ENCODE measurements around the gene FGFRL1. TPM values are rescaled to one million over a fixed set of nuclear protein-coding genes. Genes with fewer than 3 reads are reported as not detected.

FGFRL1 gene
- total RNA-seq, 1 experiment from 2014 or later, result 4.6 TPM

DNA sequence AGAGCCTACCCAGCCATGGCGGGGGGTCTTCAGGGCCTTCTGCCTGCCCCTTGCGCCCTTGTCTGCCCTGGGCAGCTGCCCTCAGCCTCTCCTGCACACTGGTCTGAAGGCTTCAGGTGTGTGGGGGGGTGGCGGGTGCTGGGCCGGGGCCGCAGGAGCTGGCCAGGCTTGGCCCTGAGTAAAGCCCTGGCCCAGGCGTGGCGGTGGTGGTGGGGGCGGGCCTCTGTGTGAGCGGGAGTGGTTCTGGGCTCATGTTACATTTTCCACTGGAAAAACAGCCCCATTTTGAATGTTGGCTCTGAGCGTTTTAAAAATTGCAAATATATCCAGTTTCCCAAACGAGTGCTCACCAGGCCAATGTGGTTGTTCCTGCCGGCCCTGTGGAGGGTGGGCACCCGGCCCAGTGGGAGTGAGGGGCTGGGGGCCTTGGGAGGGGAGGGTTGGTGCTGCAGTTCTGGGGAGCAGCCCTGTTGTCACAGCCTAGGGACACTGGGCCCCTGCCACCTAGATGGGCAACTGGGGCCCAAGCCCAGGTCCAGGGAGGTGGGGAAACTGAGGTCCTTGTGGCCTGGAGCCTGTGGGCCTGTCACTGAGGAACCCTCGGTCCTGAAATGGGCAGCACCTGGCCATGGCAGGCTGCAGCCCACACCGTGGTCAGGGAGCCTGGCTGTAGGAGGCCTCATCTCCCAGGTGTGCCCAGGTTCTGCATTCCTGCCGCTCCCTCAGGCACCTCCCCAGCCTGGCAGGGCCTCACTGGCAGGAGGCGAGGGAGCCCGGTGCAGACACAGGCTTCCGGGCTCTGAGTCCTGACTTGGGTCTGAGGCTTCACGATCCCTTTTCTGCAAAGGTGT is 28.3 kb downstream of the FGFRL1 start:
- no peak for DNase-seq (ENCODE audit: low read depth)

DNA sequence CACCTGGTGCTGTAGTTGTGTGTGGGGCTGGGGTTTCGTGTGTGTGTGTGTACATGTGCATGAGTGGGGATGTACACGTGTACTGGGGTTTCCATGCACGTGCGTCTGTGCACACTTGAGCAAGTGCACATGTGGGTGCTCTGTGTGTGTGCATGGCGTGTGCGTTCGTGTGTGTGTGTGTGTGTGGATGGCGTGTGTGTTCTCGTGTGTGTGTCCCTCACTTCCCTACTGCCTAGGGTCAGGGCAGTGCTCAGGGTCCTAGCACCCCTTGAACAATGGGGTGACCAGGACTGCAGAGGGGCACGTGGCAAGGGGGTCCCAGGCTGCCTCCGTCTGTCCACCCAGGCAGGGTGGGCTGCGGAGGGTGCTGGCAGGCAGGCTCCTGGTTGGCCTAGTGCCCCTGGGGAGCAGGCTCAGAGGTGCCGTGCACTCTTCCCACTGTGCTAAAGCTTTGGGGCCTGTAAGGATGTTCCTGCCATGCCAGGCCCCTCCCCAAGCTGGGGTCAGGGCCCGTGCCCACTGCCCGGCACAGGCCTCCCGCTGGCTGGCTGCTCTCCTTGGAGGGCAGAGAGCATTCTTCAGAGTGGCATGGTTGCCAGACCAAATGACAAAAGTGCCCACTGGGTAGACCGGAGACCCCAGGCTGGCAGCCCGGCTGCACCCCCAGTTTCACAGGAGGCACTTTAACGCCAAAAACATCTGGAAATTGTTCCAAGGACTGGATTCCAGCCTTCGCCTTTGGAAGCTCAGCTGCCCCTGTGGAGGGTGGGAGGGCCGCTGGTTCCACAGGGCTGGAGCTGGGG is 29.1 kb downstream of the FGFRL1 start:
- DNase-seq (ENCODE audit: low read depth), result no peak

GRCh38 chr4:1041147-1041935 is 29.9 kb downstream of the FGFRL1 start:
- no peak for DNase-seq (ENCODE audit: low read depth)

DNA sequence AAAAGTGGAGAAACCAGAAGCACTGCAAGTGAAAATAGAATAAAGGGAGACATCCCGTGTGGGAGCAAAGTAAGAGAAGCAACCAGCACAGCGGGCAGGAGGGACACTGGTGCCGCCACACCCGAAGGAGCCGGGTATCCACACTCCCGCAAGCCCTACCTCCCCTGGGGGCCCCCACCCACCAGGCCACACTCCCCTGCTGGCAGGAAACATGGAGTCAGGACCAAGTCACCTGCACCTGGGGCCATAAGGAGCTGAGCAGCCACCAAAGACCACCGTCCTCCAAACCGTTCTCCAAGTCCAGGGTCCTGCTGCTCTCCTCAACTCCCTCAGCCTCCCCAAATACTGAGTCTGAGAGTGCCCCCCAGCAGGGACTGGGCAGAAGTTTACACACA is 30.5 kb downstream of the FGFRL1 start:
- no peak for DNase-seq (ENCODE audit: low read depth)

GRCh38 chr4:1042352-1043055 is 31.1 kb downstream of the FGFRL1 start:
- DNase-seq (ENCODE audit: low read depth), result no peak

DNA sequence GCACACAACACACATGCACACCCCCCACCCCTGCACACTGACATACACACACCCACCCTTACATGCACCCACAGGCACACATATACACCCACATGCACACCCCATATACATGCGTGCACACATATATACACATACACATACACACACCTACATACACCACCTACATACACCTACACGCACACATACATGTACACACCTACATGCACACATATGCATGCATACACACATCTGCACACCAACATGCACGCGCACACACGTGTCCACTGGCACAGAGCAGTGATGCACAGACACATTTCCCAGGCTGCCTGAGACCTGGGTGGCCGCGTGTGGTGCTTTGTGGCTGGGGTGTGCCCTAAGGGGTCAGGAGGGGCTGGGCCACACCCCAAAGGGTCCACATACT is 31.7 kb downstream of the FGFRL1 start:
- no peak for DNase-seq (ENCODE audit: low read depth)

- DNase-seq (ENCODE audit: low read depth), result peak; percentile 98
These were observed 32.4 kb downstream of the FGFRL1 start for GRCh38 chr4:1043651-1044468.

- DNase-seq (ENCODE audit: low read depth), result no peak
These were observed 33.2 kb downstream of the FGFRL1 start for GRCh38 chr4:1044469-1045192.

- no peak for DNase-seq (ENCODE audit: low read depth)
These were observed 33.8 kb downstream of the FGFRL1 start for GRCh38 chr4:1045193-1045594.

DNA sequence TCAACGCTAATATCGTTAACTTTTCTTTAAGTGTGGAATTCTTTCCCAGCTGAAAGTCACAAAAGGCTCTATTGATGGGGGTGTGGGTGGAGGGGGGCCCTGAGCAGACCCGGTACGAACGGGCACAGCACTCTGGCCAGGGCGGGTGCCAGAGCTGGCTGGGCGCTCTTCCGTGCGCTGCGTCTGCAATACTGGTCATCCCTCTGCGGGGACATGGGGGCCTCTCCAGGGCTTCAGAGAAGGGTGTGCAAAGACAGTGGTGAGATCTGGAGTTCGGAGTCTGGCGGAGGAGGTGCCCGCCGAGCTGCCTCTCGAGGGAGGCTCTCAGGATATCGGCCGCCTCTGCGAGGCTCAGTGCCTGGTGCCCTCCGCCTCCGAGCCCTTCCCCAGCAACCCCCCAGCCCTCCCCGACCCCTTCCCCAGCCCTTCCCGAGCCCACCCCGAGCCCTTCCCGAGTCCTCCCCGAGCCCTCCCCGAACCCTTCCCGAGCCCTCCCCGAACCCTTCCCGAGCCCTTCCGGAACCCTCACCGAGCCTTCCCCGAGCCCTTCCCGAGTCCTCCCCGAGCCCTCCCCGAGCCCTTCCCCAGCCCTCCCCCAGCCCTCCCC is 34.3 kb downstream of the FGFRL1 start:
- no peak for DNase-seq (ENCODE audit: low read depth)

DNA sequence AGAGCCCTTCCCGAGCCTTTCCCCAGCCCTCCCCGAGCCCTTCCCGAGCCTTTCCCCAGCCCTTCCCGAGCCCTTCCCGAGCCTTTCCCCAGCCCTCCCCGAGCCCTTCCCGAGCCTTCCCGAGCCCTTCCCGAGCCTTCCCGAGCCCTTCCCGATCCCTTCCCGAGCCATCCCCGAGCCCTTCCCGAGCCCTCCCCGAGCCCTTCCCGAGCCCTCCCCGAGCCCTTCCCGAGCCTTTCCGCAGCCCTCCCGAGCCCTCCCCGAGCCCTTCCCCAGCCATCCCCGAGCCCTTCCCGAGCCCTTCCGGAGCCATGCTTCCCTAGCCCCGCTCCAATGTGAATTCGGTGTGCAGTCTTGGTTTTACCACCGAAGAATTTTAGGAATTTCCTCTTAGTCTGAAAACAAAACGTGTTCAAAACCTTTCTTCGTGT is 35.2 kb downstream of the FGFRL1 start:
- peak; percentile 56 for DNase-seq (ENCODE audit: low read depth)

DNA sequence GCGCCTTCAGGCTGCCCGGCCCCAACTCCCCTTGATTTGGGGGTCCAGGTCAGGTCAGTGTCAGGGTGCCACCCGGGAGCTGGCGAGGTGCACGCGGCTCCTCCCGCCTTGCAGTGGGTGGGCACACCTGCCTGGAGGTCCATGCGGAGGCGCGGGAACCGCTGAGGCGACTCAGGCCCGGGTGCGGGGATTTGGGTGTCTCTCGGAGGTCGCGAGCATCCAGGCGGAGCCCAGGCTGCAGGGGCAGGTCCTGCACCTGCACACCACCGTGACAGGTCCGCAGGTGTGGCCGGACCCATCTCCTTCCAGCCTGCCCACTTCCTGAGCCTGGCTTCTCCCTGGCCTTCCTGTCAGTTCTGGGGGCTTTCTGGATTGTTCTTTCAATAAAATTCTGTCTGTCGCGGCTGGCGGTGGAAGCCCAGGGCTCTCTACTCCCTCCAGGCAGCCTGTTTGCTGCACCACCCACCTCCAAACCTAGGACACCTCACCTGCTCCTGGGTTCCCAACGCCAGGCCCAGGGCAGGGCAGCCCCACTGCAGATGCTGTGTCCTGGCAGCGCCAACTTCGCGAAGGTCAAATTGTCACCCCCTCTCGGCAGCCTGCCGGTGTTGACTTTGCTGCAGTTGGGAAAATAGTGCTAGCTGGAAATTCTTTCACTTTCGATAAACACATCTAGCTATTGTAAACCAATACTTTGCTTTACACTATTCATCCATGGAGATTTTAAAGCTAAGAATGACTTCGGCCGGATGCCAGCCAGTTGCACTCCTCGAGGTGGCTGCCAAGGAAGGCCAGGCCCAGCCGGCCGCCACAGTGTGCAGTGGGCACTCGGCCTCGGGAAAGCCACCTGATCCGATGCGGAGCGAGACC is 35.9 kb downstream of the FGFRL1 start:
- DNase-seq (ENCODE audit: low read depth), result no peak

DNA sequence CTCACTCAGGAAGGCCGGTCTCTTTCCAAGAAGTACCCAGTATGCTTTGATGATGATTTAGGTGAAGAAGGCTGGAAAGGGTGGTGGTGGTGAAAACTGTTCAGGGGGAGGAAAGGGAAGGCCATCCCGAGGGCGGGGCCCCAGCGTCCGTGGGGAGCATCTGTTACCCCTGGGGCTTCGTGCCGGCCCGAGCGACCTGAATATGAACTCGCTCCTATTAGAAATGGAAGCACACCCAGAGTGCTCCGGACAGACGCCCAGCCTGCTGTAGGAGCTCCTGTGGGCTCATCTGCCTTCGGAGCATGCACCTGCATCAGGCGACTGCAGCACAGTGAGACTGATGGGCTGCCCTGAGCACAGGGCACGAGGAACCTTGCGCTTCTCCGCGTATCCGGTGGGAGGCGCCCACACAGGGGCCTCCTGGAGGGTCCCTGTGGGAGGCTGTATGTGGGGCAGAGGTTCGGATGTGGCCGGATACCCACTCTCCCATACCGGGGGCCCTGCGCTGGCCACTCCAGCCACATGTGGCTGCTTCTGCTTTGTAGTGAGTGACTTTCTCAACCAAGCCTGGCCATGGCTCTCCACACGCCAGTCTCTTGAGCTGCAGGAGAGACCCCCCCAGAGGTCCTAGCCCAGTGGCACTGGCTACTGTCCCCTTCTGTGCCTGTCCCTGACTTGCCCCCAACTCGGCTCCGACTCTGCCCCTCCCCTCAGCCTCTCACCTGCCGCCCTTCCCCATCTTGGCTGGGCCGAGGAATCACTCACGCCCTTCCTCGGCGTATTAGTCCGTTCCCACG is 36.7 kb downstream of the FGFRL1 start:
- DNase-seq (ENCODE audit: low read depth), result no peak

GRCh38 chr4:1048773-1049590 is 37.6 kb downstream of the FGFRL1 start:
- DNase-seq (ENCODE audit: low read depth), result no peak

GRCh38 chr4:1049591-1049905 is 38.1 kb downstream of the FGFRL1 start:
- no peak for DNase-seq (ENCODE audit: low read depth)

DNA sequence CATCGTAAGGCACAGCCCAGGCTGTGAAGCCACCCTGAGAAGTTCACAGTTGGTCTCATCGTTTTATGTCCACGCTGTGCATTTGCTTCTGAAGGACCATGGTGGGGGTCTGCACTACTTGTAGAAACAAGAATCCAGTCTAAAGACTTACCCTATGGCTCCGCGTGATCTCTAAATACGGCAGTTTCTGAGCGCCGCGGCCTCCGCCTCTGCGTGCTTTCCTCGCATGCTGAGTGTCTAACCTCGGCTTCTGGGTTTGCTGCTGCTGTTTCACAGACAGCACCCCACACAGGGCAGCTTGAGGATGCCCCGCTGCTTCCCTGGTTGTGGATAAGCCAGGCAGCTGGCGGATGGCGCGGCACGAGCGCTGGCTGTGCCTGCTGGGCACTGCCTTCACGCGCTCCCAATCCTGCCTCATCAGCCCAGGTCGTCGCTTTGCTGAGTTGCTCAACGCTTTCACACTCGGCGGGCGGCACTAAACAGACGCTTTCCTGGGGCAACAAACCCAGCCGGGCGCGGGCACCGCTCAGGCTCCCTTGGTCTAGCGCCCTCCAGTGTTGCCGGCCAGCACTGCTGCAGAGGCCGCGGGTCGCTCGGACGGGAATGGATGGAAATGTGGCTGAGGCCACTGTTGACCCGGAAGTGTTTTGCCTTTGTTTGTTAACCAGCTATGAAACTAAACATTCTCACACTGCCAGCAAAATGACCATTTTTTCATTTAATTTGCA is 39.2 kb downstream of the FGFRL1 start:
- DNase-seq (ENCODE audit: low read depth), result no peak
